ENCODE data around the gene EGFLAM.

EGFLAM gene

GRCh38 chr5:38259062-38259808 is 876 bp downstream of the EGFLAM start:
- no peaks in the 10 kb centered on the region for H3K79me2 ChIP-seq (ENCODE audit: insufficient read depth, low read length)
- no peaks in the 10 kb centered on the region for H3K9me3 ChIP-seq (ENCODE audit: insufficient read depth, low read length)
- H3K36me3 ChIP-seq (ENCODE audit: low read length) = no peaks in the 10 kb centered on the region
- no peaks in the 10 kb centered on the region for H3F3A ChIP-seq (ENCODE audit: insufficient read depth)
- H3K27me3 ChIP-seq (ENCODE audit: low read length) = no peaks in the 10 kb centered on the region
- no peaks in the 10 kb centered on the region for H4K20me1 ChIP-seq (ENCODE audit: low read depth, low read length)
- no peak overlapping the region for H3K4me2 ChIP-seq (ENCODE audit: low read depth, low read length, poor library complexity, severe bottlenecking)
- H3K27ac ChIP-seq (ENCODE audit: low read depth, low read length) = no peak overlapping the region
- H2AFZ ChIP-seq (ENCODE audit: low read depth, low read length, severe bottlenecking) = no peak overlapping the region
- H3K9ac ChIP-seq (ENCODE audit: low read length) = no peak overlapping the region
- H3K9me2 ChIP-seq (replicated peaks; ENCODE audit: insufficient read depth, low read length) = no peaks in the 10 kb centered on the region
- no peak overlapping the region for H3K4me3 ChIP-seq (ENCODE audit: insufficient read depth, low read length, poor library complexity, severe bottlenecking)
- TF ChIP-seq, protein P1, sequence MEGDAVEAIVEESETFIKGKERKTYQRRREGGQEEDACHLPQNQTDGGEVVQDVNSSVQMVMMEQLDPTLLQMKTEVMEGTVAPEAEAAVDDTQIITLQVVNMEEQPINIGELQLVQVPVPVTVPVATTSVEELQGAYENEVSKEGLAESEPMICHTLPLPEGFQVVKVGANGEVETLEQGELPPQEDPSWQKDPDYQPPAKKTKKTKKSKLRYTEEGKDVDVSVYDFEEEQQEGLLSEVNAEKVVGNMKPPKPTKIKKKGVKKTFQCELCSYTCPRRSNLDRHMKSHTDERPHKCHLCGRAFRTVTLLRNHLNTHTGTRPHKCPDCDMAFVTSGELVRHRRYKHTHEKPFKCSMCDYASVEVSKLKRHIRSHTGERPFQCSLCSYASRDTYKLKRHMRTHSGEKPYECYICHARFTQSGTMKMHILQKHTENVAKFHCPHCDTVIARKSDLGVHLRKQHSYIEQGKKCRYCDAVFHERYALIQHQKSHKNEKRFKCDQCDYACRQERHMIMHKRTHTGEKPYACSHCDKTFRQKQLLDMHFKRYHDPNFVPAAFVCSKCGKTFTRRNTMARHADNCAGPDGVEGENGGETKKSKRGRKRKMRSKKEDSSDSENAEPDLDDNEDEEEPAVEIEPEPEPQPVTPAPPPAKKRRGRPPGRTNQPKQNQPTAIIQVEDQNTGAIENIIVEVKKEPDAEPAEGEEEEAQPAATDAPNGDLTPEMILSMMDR (IDR thresholded peaks at IDR 0.05; ENCODE audit: insufficient read depth, low read length, poor library complexity, severe bottlenecking) = no peak
- TF ChIP-seq EZH2phosphoT487 (conservative IDR thresholded peaks at IDR 0.05; ENCODE audit: low read length) = no peak

DNA sequence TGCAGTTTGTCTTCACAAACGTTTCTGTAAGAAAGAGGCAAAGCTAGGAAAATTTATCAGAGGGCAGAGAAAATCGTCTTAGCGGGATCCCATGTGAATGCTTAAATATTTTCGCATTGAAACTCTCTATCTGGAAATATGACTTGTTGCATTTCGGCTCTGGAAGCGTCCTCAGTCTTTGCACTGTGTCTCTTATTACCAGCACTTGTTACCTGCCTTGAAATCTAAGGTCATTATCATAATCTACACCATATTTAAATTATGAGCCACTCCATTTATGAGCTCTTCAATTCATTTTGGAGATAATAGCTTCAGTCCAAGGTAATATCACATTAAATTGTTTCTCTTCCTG is 1.4 kb downstream of the EGFLAM start:
- Histone ChIP-seq H3K9me2 (replicated peaks; ENCODE audit: insufficient read depth, low read length) (no peaks in the 10 kb centered on the region), H3K27me3 (ENCODE audit: low read length) (no peaks in the 10 kb centered on the region), H2AFZ (ENCODE audit: low read depth, low read length, severe bottlenecking) (no peak overlapping the region), H3K27ac (ENCODE audit: low read depth, low read length) (no peak overlapping the region), H3K4me2 (ENCODE audit: low read depth, low read length, poor library complexity, severe bottlenecking) (no peak overlapping the region), H3K9ac (ENCODE audit: low read length) (no peak overlapping the region), H3F3A (ENCODE audit: insufficient read depth) (no peaks in the 10 kb centered on the region), H3K9me3 (ENCODE audit: insufficient read depth, low read length) (no peaks in the 10 kb centered on the region), H3K36me3 (ENCODE audit: low read length) (no peaks in the 10 kb centered on the region), H3K79me2 (ENCODE audit: insufficient read depth, low read length) (no peaks in the 10 kb centered on the region), H4K20me1 (ENCODE audit: low read depth, low read length) (no peaks in the 10 kb centered on the region), H3K4me3 (ENCODE audit: insufficient read depth, low read length, poor library complexity, severe bottlenecking) (no peak overlapping the region)
- TF ChIP-seq, protein P1 (IDR thresholded peaks at IDR 0.05; ENCODE audit: insufficient read depth, low read length, poor library complexity, severe bottlenecking) = no peak
- no peak for TF ChIP-seq EZH2phosphoT487 (conservative IDR thresholded peaks at IDR 0.05; ENCODE audit: low read length)

DNA sequence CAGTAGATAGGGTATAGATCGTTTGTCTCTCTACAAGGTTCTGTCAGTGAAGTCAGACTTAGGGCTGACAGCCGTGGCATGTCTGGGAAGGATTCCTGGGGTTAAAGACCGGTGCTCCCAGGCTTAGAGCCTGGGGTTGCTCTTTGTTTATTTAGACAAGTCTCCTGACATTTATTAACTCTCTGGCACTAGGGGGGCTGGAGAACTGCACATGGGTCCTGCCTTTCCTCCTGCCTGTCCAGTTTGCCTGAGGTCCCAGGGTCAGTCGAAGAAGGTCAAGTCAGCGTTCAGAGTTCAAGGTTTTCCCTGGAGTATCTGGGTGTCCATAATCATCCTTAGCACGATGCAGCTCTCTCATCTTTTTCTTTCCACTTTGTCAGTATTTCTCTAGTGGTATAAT is 5.6 kb downstream of the EGFLAM start:
- Histone ChIP-seq H3K9me2 (replicated peaks; ENCODE audit: insufficient read depth, low read length) (no peaks in the 10 kb centered on the region), H3K79me2 (ENCODE audit: insufficient read depth, low read length) (no peaks in the 10 kb centered on the region), H3F3A (ENCODE audit: insufficient read depth) (no peaks in the 10 kb centered on the region), H2AFZ (ENCODE audit: low read depth, low read length, severe bottlenecking) (no peak overlapping the region), H3K36me3 (ENCODE audit: low read length) (no peaks in the 10 kb centered on the region), H3K27ac (ENCODE audit: low read depth, low read length) (no peak overlapping the region), H3K9ac (ENCODE audit: low read length) (no peak overlapping the region), H3K9me3 (ENCODE audit: insufficient read depth, low read length) (no peaks in the 10 kb centered on the region), H3K4me2 (ENCODE audit: low read depth, low read length, poor library complexity, severe bottlenecking) (no peak overlapping the region), H3K4me3 (ENCODE audit: insufficient read depth, low read length, poor library complexity, severe bottlenecking) (no peak overlapping the region), H3K27me3 (ENCODE audit: low read length) (no peaks in the 10 kb centered on the region), H4K20me1 (ENCODE audit: low read depth, low read length) (no peaks in the 10 kb centered on the region)
- TF ChIP-seq EZH2phosphoT487 (conservative IDR thresholded peaks at IDR 0.05; ENCODE audit: low read length) = no peak
- TF ChIP-seq, protein P1 (IDR thresholded peaks at IDR 0.05; ENCODE audit: insufficient read depth, low read length, poor library complexity, severe bottlenecking) = no peak
